Ovary (tissue), 9 donors: ENCODE measurements around the gene NDST3. TPM values are rescaled to one million over a fixed set of nuclear protein-coding genes. Genes with fewer than 3 reads are reported as not detected.

Source experiments
- DNase-seq, 5 donors: peaks; one replicate each; pipeline ENCODE4 v3.0.0-alpha.2; 2019 to 2020
- H3K27ac ChIP-seq, 2 donors: fragments of 200-600 bp; one replicate each; pipeline versions ENCODE4 v1.5.1 to v1.8.0; 2019 to 2022
- H3K27me3 ChIP-seq: fragments of 200-600 bp; one replicate; pipeline ENCODE4 v1.8.0; 2022
- H3K36me3 ChIP-seq: fragments of 200-600 bp; sonication (generic); one replicate; pipeline ENCODE4 v1.5.1; 2019
- H3K4me1 ChIP-seq: one replicate; pipeline ENCODE4 v1.8.1; 2013; ENCODE audit warnings: mild to moderate bottlenecking, moderate library complexity; ENCODE audit not compliant: insufficient read depth
- H3K4me3 ChIP-seq: fragments of 200-600 bp; sonication (generic); one replicate; pipeline ENCODE4 v1.5.1; 2017
- H3K9me3 ChIP-seq, 2 donors: fragments of 200-600 bp in 1 of 2; sonication (generic) in 1 of 2; one replicate each; pipeline versions ENCODE4 v1.5.1 to v1.8.1; 2013 to 2019; ENCODE audit warnings: mild to moderate bottlenecking in 1 of 2, moderate library complexity in 1 of 2
- CTCF ChIP-seq, 3 donors: fragments of 450-650 bp in 2 of 3; fragments of 200-600 bp in 1 of 3; IDR thresholded peaks; one replicate each; pipeline versions ENCODE4 v1.5.1 to v1.8.0; 2016 to 2022; ENCODE audit warnings: antibody characterized with exemption in 3 of 3, mild to moderate bottlenecking in 1 of 3
- EP300 ChIP-seq: sonication (generic); formaldehyde crosslinking; IDR thresholded peaks from one replicate; pipeline ENCODE4 v1.6.1; 2017; ENCODE audit warnings: antibody characterized with exemption
- POLR2A ChIP-seq: fragments of 450-650 bp; IDR thresholded peaks from one replicate; pipeline ENCODE4 v1.6.1; 2017; ENCODE audit warnings: antibody characterized with exemption, mild to moderate bottlenecking, moderate library complexity
- WGBS, 3 donors: extraction: QIAGEN DNeasy Blood & Tissue Kit in 1 of 3; methylation state at CpG; one replicate each; pipeline versions ENCODE4 v1.1.5 to v1.1.7; 2013 to 2017; 5-methylcytosine and 5-hydroxymethylcytosine counted together
- intact Hi-C, 4 donors: fragments of 100-400 bp; cut with DNase I; formaldehyde crosslinking; loops; one replicate each; pipeline versions ENCODE4 v1.11.0 to v1.15.1; 2022 to 2023
- polyA plus RNA-seq, 2 donors: library from polyadenylated mRNA; stranded (reverse); fragments of 200-250 nt in 1 of 2; fragments of 350-450 nt in 1 of 2; fragmentation: Illumina TruSeq in 1 of 2; extraction: RNeasy Lipid Tissue Mini Kit (QIAGEN cat#74804) in 1 of 2; gene quantifications; one replicate each; pipeline ENCODE4 v1.2.3, GENCODE V29; 2013 to 2014
- total RNA-seq, 7 donors: library from RNA; depleted of rRNA in 2 of 7; stranded (reverse); fragments of >200 nt in 2 of 7; fragmentation: NEBNext Ultra II Directional in 3 of 7; extraction: Animal tissue kit (Norgen Biotek cat#: 25700) in 3 of 7; gene quantifications; one replicate each; pipeline versions ENCODE4 v1.1.0 to v1.2.4, GENCODE V29; 2016 to 2023
- donor health status: DM: no; HTN: no; CAD: no; lungs with moderate emphysema.
- donor health status: DM: no; HTN: no; CAD: no.
- donor health status: Bipolar disorder and iron deficiency.
- donor health status: DM: yes; HTN: yes; CAD: no.
- donor health status: DM: no; HTN: no; CAD: no.
- donor health status: DM: yes; HTN: yes; CAD: no.

NDST3 gene
- total and polyA plus RNA-seq, 9 donors, result 0.02 to 2.4 (median 0.07) TPM; not detected in 2

- no peak overlapping the region for H3K4me3 ChIP-seq
- H3K4me1 ChIP-seq, result peaks cover 3% of the 10 kb centered on the region
- intact Hi-C loops, result no loop called here
- no peak overlapping the region for H3K27ac ChIP-seq
- no peak for DNase-seq
- no peak for TF ChIP-seq POLR2A
- TF ChIP-seq CTCF (IDR thresholded peaks at IDR 0.05), result no peak
- no peak for TF ChIP-seq EP300
- H3K36me3 ChIP-seq, result no peaks in the 10 kb centered on the region
- WGBS, 3 donors, result 73 to 87% (median 77%) methylated on average over 3 of the region's 3 CpGs
- no peaks in the 10 kb centered on the region for H3K27me3 ChIP-seq
- no peaks in the 10 kb centered on the region for H3K9me3 ChIP-seq
Observed at GRCh38 chr4:118268780-118269179, 234.5 kb downstream of the NDST3 start.

GRCh38 chr4:118270492-118270891, 236.2 kb downstream of the NDST3 start:
- Histone ChIP-seq H3K4me1 (peaks cover 3% of the 10 kb centered on the region), H3K9me3 (no peaks in the 10 kb centered on the region), H3K36me3 (no peaks in the 10 kb centered on the region), H3K4me3 (no peak overlapping the region), H3K27me3 (no peaks in the 10 kb centered on the region), H3K27ac (no peak overlapping the region)
- WGBS, 3 donors, result 0 to 3% (median 0%) methylated on average over 2 of the region's 2 CpGs
- intact Hi-C loops, result no loop called here
- DNase-seq, result no peak
- no peak for TF ChIP-seq POLR2A
- TF ChIP-seq CTCF (IDR thresholded peaks at IDR 0.05), result peak in 2 of 3 donors; percentile 11 to 29

- Histone ChIP-seq H3K27me3 (no peaks in the 10 kb centered on the region), H3K9me3 (no peaks in the 10 kb centered on the region), H3K4me3 (no peak overlapping the region), H3K27ac (no peak overlapping the region), H3K36me3 (no peaks in the 10 kb centered on the region), H3K4me1 (no peaks in the 10 kb centered on the region)
- intact Hi-C loops, result no loop called here
- TF ChIP-seq POLR2A (no peak), CTCF (IDR thresholded peaks at IDR 0.05) (no peak), EP300 (no peak)
- no peak for DNase-seq
- 85 to 95% (median 86%) methylated on average over 2 of the region's 2 CpGs for WGBS, 3 donors
Observed at GRCh38 chr4:118271788-118272187, 237.5 kb downstream of the NDST3 start.

GRCh38 chr4:118273642-118274041, 239.4 kb downstream of the NDST3 start:
- H3K9me3 ChIP-seq, result no peaks in the 10 kb centered on the region
- H3K36me3 ChIP-seq, result no peaks in the 10 kb centered on the region
- no peak overlapping the region for H3K27ac ChIP-seq
- DNase-seq, result no peak
- 83 to 91% (median 85%) methylated on average over 1 of the region's 1 CpG for WGBS, 3 donors
- intact Hi-C loops, result no loop called here
- no peaks in the 10 kb centered on the region for H3K4me1 ChIP-seq
- no peaks in the 10 kb centered on the region for H3K27me3 ChIP-seq
- no peak for TF ChIP-seq EP300
- no peak for TF ChIP-seq POLR2A
- TF ChIP-seq CTCF (IDR thresholded peaks at IDR 0.05), result no peak
- no peak overlapping the region for H3K4me3 ChIP-seq

- Histone ChIP-seq H3K27me3 (no peaks in the 10 kb centered on the region), H3K27ac (no peak overlapping the region), H3K9me3 (no peaks in the 10 kb centered on the region), H3K36me3 (no peaks in the 10 kb centered on the region), H3K4me1 (no peaks in the 10 kb centered on the region), H3K4me3 (no peak overlapping the region)
- no peak for DNase-seq
- 60 to 77% (median 70%) methylated on average over 2 of the region's 2 CpGs for WGBS, 3 donors
- TF ChIP-seq CTCF (IDR thresholded peaks at IDR 0.05), result no peak
- TF ChIP-seq POLR2A, result no peak
- no peak for TF ChIP-seq EP300
- intact Hi-C loops, result no loop called here
Observed at GRCh38 chr4:118276580-118276979, 242.3 kb downstream of the NDST3 start.
